Dendritic cell treated with granulocyte-macrophage colony-stimulating factor and Interleukin-4, amounts not matched to agents 40 ng/mL and 50 ng/mL, for 4 days (primary cell): ENCODE measurements around the gene OR10K1.

Source experiments
- H3K27ac Mint-ChIP-seq: one replicate; pipeline ENCODE4 v1.8.0; 2022; ENCODE audit warnings: mild to moderate bottlenecking, mixed read lengths
- H3K27me3 Mint-ChIP-seq: one replicate; pipeline ENCODE4 v1.8.0; 2022; ENCODE audit warnings: mild to moderate bottlenecking, mixed read lengths
- H3K36me3 Mint-ChIP-seq: one replicate; pipeline ENCODE4 v1.8.0; 2022; ENCODE audit warnings: low read depth, mixed read lengths
- H3K4me1 Mint-ChIP-seq: one replicate; pipeline ENCODE4 v1.8.0; 2022; ENCODE audit warnings: low read depth, mixed read lengths
- H3K4me3 Mint-ChIP-seq: one replicate; pipeline ENCODE4 v1.8.0; 2022; ENCODE audit warnings: mild to moderate bottlenecking, moderate library complexity, mixed read lengths
- H3K9me3 Mint-ChIP-seq: one replicate; pipeline ENCODE4 v1.8.0; 2022; ENCODE audit warnings: mixed read lengths
- intact Hi-C: fragments of 100-400 bp; cut with micrococcal nuclease; formaldehyde crosslinking; loops from one replicate; pipeline ENCODE4 v1.15.0; 2022

Gene OR10K1

DNA sequence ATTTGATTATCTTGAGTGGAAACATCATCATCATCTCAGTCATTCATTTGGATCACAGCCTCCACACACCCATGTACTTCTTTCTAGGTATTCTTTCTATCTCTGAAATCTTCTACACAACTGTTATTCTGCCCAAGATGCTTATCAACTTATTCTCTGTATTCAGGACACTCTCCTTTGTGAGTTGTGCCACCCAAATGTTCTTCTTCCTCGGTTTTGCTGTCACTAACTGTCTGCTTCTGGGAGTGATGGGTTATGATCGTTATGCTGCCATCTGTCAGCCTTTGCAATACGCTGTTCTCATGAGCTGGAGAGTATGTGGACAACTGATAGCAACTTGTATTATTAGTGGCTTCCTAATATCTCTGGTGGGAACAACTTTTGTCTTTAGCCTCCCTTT is 29.7 kb downstream of the OR10K1 start:
- H3K27me3 Mint-ChIP-seq, result no peaks in the 10 kb centered on the region
- no peak overlapping the region for H3K4me3 Mint-ChIP-seq
- no peaks in the 10 kb centered on the region for H3K9me3 Mint-ChIP-seq
- no peaks in the 10 kb centered on the region for H3K36me3 Mint-ChIP-seq
- intact Hi-C loops, result loop anchor here (10.0 kb wide), 2 partner anchors 157 to 397 kb away; partner anchors contain the start of gene CD1B
- peaks cover 9% of the 10 kb centered on the region for H3K4me1 Mint-ChIP-seq
- H3K27ac Mint-ChIP-seq, result no peak overlapping the region

DNA sequence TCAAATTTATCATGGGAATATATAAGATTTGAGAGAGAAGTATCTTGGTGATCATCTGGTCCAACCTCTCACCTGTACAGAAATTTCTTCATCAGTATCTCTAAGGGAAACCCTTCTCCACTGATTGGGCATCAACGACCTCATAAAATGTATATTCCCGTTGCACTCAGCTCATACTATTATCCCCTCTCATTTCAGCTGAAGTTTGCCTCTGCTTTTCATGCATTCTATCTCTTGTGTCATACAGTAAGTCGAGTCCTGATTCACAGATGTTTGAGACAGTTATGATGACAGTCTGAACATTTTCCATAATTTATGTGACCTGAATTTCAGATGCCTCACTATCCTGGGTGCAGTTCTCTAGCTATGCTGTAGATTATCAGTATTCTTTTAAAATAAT is 31.4 kb downstream of the OR10K1 start:
- H3K27me3 Mint-ChIP-seq, result no peaks in the 10 kb centered on the region
- H3K4me1 Mint-ChIP-seq, result peaks cover 12% of the 10 kb centered on the region
- no peaks in the 10 kb centered on the region for H3K36me3 Mint-ChIP-seq
- intact Hi-C loops, result loop anchor here (10.0 kb wide), 2 partner anchors 158 to 398 kb away; partner anchors contain the start of gene CD1B
- no peak overlapping the region for H3K4me3 Mint-ChIP-seq
- H3K9me3 Mint-ChIP-seq, result no peaks in the 10 kb centered on the region
- H3K27ac Mint-ChIP-seq, result no peak overlapping the region

DNA sequence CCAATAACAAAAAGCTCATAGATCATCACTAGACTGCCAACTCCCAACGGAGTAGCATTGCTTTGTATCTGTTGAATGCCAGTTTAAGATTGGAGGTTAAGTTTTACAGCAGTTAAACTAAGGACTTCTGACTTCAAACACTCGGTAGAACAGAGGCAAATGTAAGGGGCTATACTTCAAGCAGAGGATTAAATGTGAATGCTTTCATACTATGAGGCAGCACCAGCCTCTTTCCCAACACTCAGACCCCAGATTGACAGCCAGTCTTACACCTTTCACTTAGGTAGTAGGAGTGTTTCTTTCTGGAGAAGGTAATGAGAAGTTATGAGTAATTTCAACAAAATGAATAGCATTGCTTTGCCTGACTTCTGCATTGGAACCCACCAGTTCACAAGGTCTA is 33.2 kb downstream of the OR10K1 start:
- intact Hi-C loops, result loop anchor here (10.0 kb wide), 2 partner anchors 160 to 400 kb away; partner anchors contain the start of gene CD1B
- Mint-ChIP-seq H3K9me3 (no peaks in the 10 kb centered on the region), H3K27me3 (peaks cover 2% of the 10 kb centered on the region), H3K36me3 (no peaks in the 10 kb centered on the region), H3K4me3 (no peak overlapping the region), H3K4me1 (peaks cover 12% of the 10 kb centered on the region), H3K27ac (no peak overlapping the region)

DNA sequence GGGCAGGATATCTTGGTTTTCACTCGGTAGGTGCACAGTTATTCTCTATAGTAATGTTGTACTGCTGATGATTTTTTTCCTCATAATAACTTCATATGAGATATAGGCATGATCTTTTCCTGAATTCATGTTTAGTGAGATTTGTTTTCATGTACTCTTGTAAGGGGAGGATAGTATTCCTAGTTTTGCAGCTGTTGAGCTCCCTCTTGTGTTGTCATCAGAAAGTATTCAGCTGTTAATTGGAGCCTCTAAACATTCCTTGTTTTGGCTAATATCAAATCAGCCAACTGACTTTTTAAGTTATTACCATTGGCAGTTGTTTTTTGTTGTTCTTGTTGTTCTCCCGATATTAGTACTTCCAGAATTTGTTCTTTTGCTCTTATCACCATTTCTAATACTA is 34.7 kb downstream of the OR10K1 start:
- intact Hi-C loops, result loop anchor here (1.0 to 10.0 kb wide), 3 partner anchors 162 to 402 kb away; partner anchors contain the start of gene CD1B
- Mint-ChIP-seq H3K36me3 (no peaks in the 10 kb centered on the region), H3K9me3 (no peaks in the 10 kb centered on the region), H3K4me1 (peaks cover 12% of the 10 kb centered on the region), H3K4me3 (no peak overlapping the region), H3K27ac (no peak overlapping the region), H3K27me3 (peaks cover 4% of the 10 kb centered on the region)

DNA sequence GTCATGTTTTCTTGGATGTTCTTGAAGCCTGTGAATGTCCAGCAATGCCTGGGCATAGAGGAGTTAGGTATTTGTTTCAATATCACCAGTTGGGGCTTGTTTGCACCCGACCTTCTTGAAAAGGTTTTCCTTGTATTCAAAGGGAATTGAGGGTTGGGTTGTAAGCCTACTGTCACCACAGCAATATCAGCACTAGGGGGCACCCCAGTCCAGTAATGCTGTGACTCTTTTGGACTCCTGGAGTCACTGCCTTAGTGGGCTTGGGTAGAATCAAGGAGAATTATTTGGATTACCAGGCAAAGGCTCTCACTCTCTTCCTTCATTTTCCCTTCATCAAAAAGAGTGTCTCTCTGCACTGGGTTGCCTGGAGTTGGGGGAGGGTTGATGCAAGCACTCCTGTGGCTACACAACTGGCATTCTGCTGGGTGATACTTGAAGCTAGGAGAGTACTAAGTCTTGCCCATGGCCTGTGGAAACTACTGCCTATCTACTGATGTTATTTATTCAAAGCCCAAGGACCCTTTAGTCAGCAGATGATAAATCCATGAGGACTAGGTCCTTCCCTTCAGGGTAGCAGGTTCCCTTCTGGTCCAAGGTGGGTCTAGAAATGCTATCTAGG is 44.8 kb downstream of the OR10K1 start:
- Mint-ChIP-seq H3K27me3 (peaks cover 2% of the 10 kb centered on the region), H3K4me1 (peaks cover 20% of the 10 kb centered on the region), H3K4me3 (no peak overlapping the region), H3K36me3 (no peaks in the 10 kb centered on the region), H3K9me3 (no peaks in the 10 kb centered on the region), H3K27ac (no peak overlapping the region)
- intact Hi-C loops, result loop anchor here (1.0 to 10.0 kb wide), 3 partner anchors 288 to 562 kb away; no protein-coding TSS in a partner anchor

DNA sequence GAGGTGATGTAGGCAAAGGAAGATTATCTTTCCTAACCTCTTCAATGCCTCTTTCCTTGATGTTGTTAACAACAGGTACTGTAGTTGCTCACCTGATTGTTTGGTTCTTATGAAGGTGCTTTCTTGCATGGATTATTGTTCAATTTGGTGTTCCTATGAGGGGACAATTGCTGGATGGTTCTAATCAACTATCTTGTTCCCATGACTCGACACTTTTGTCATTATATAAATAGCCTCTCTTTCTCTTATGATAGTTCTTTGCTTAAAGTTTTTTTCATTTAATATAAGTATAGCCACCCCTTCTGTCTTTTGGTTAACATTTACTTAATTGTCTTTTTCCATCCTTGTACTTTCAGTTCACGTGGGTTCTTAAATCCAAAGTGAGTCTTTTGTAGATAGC is 45.9 kb downstream of the OR10K1 start:
- H3K27ac Mint-ChIP-seq, result no peak overlapping the region
- intact Hi-C loops, result loop anchor here (10.0 kb wide), 1 partner anchor 287 kb away; no protein-coding TSS in a partner anchor
- peaks cover 16% of the 10 kb centered on the region for H3K4me1 Mint-ChIP-seq
- no peaks in the 10 kb centered on the region for H3K9me3 Mint-ChIP-seq
- H3K4me3 Mint-ChIP-seq, result no peak overlapping the region
- peaks cover 2% of the 10 kb centered on the region for H3K27me3 Mint-ChIP-seq
- no peaks in the 10 kb centered on the region for H3K36me3 Mint-ChIP-seq

DNA sequence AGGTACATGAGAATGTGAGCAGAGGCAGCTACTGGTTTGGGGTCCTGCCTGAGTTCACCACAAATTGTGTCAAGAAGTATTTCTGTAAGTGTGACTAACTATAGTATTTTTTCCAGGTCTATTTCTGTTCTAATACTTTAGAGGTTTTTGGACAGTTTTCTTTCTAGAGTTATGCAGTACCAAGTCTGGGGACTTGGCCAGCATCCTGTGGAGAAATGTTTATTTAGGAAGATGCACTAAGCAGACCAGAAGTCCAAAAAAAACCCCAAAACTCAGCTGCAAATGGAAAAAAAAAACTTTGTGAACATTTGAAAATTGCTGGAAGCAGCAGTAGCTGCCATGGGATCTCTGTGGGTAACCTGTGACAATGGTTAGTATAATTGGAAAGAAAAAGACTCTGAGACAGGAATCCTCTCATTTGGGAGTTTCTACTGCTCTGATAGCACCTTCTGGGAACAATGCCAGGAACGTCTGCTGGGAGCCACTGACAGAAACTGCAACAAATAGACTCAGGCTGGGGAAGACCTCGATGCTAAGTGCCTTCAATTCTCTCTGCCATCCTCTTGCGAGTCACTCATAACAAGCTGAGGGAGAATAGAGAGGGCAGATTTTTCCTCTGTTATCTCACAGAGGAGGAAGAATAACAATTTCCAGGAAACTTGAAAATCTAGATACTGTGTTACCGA is 48.0 kb downstream of the OR10K1 start:
- H3K27ac Mint-ChIP-seq, result no peak overlapping the region
- H3K27me3 Mint-ChIP-seq, result peaks cover 1% of the 10 kb centered on the region
- H3K4me1 Mint-ChIP-seq, result peaks cover 13% of the 10 kb centered on the region
- no peak overlapping the region for H3K4me3 Mint-ChIP-seq
- no peaks in the 10 kb centered on the region for H3K9me3 Mint-ChIP-seq
- no peaks in the 10 kb centered on the region for H3K36me3 Mint-ChIP-seq
- intact Hi-C loops, result loop anchor here (10.0 kb wide), 1 partner anchor 285 kb away; no protein-coding TSS in a partner anchor

DNA sequence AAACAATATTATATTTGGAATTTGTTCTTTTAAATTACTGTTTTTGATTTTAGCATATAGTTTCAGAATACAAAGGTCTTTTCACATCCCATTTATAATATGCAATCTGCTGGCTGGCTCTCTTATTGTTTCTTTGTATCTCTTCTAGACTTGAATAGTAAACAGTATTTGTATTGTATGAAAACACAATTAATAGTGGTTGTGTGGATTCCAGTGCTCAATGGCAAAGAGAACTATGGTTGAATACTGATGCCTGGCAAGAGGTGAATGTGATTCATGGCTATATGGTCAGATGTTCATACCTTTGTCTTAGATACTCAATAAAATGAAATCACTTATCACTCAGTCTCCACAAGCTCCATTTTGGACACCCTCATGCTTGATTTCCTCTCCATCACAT is 55.3 kb downstream of the OR10K1 start:
- H3K27me3 Mint-ChIP-seq, result peaks cover 6% of the 10 kb centered on the region
- H3K27ac Mint-ChIP-seq, result no peak overlapping the region
- H3K9me3 Mint-ChIP-seq, result no peaks in the 10 kb centered on the region
- H3K36me3 Mint-ChIP-seq, result no peaks in the 10 kb centered on the region
- intact Hi-C loops, result no loop called here
- H3K4me3 Mint-ChIP-seq, result no peak overlapping the region
- no peaks in the 10 kb centered on the region for H3K4me1 Mint-ChIP-seq
